NAMALWA (cell line): ENCODE data around the gene CRISPLD2.
"Not testable (repeated sequence)": the region's sequence is repeated elsewhere in the genome, so short reads cannot be mapped to it uniquely, and the experiment has no call there.

ENCODE experiments used
- DNase-seq: peaks from one replicate; pipeline ENCODE4 v3.0.0-alpha.2; 2015; ENCODE audit warnings: low spot score

The CRISPLD2 gene

DNA sequence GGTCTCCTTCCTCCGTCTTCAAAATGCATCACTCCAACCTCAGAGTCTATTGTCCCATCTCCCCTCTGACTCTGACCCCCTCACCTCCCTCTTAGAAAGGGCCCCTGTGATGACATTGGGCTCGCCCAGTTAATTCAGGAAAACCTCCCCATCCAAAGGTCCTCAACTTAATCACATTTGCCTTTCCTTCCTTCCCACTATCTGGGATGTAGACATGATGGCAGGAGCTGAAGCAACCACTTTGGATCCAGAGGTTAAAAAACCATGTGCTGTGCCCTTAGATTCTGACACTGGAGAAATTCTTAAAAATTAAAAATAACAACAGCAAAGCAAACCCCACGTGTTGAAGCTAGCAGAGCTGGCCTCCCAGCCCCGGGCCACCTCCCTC is 111.3 kb downstream of the CRISPLD2 start:
- no peak for DNase-seq

DNA sequence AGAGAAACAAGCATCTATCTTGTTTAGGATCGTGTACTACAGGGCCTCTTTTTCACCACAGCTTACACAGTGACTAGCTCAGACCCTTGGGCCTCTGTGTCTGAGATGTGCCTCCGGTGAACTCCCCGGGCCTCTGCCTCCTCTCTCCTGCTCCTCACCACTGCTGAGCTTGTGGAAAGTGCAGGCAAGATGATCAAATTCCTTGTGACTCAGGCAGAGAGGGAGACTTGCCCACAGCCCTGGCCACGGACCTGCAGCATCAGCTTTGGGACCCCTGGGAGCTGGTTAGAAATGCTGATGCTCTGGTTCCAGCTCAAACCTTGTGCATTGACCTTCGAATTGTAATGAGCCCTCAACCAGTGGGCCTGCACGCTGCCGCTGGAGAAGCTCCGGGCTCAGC is 111.7 kb downstream of the CRISPLD2 start:
- no peak for DNase-seq

DNA sequence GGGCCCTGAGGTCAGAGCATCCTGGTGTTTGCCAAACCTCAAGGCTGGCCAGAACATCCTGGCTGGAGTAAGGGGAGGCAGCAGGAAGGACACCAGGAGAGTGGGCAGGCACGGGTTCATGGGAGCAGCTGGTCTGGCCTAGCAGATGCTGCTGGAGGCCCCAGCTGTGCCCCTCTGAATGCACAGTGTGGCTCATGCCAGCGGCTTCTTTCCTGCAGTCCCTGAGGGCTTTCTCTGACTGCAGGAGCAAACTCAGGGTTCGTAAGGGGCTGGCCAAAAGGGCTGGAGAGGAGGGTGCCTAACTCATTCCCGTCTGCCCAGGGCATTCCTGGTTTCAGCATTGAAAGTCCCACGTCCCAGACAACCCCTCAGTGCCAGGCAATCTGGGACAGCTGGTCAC is 112.9 kb downstream of the CRISPLD2 start:
- DNase-seq = no peak

DNA sequence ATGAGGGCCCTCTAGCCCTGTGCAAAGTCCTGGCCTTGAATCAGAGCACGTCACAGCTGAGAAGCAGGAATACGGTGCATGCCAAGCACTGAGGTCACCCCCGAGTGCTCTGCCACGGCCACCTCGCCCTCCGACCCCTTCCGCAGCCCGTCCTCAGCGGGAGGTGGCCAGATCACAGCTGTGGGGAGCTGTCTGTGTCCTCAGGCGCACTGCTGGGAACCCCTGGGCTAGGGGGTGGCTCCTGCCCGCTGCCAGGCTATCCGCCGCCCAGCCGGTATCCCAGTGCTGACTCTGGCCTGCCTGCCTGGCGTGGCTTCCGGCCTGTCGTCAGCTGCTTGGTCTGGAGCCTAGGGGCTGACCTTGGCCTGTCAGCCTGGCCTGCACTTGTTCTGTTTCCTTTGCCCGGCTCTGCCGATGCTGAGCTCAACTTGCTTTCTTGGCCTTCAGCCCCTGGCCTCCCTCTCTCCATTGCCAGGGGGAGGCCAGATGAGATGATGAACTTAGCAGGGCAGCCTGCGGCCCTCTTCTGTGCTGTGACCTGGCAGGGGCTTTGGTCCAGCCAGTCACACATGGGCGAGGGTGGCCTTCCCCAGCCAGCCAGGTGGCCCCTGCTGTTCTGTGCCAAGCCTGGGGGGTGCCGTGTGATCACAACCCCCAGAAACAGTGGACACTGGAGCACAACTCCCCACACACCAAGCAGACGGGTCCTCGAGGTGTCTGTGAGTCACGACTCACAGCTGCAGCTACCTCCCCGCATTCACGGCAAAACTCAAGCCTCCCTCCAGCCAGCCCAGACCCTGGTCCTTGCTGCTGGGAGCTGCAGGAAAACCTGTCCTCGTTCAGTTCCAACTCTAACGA is 114.2 kb downstream of the CRISPLD2 start:
- no peak for DNase-seq

DNA sequence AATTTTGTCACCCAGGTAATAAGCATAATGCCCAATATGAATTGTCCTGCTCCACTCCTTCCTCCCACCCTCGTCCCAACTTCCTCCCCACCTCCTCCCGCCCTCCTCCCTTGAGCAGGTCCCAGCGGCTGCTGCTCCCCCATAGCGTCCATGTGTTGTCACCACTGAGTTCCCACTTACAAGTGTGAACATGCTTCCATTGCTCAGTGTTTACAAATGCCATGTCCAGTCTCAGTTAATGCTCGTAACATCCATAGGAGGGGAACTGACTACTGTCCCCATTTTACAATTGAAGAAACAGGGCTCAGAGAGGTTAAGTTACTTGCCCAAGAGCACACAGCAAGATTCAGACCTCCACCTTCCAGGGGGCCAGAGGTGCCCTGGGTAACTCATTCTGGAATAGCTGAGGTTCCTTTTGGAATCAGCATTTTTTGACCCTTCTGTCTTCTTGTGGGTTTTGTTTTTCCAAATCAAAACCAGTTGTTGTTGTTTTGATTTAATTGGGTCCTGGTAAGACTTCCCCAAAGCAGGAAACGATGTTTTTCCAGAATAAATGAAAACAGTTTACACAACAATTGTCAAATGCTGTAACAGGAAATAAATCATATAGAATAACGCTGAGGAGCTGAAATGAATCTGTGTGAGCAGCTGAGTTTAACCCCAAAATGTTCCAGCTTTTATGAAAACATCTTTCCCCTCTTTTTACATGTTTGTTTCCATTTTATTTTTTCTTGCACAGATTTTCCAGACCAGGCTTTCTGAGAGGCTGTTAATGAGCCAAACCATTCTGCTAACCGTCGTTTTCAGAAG is 117.6 kb downstream of the CRISPLD2 start:
- no peak for DNase-seq

DNA sequence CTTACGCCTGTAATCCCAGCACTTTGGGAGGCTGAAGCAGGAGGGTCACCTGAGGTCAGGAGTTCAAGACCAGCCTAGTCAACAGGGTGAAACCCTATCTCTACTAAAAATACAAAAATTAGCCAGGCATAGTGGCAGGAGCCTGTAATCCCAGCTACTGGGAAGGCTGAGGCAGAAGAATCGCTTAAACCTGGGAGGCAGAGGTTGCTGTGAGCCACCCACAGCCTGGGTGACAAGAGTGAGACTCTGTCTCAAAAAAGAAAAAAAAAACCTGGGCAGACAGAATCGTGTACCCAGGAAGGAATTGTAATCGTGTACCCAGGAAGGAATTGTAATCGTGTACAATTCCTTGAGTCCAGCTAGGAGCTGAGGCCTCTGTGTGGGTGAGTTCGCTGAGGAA is 118.8 kb downstream of the CRISPLD2 start:
- DNase-seq = not testable (repeated sequence)

DNA sequence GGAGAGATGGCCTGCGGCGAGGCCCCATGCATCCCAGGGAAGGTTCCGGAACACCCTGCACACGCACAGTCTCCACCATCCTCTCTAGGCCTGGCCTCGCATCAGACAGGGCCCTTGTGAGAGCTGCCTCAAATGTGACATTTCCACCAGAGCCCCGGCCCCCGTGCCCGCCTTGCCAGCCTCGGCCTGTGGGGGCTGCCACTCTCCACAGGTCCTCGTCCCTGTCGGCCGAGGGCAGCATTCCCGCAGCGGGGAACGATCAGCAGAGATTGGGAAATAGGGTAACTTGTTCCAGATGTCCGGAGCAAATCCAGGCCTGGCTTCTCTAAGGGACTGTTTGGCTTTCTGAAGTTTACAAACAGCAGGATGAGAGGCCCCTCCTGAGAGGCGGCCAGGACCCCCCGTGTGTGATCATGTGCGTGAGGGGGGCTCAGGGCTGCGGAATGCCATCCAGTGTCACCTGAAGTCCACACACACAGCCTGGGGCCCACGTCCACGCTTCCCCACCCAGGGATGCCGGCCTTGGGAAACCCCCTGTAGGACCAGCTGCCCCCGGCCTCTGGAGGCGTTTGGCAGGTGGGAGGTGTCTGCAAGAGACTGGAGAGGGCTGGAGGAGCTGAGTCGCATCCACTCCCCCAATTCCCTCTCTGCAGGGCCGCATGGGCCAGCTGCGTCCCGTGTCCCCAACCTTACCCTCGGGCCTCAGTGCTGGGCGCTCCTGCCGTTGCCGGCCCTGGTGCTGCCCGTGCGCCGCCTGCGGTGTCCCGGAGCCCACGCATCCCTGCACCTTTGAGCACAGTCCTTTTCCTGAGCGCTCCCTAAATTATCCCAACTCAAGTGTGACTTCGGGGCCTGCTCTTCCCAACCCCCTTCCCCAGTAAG is 121.1 kb downstream of the CRISPLD2 start:
- DNase-seq = no peak

DNA sequence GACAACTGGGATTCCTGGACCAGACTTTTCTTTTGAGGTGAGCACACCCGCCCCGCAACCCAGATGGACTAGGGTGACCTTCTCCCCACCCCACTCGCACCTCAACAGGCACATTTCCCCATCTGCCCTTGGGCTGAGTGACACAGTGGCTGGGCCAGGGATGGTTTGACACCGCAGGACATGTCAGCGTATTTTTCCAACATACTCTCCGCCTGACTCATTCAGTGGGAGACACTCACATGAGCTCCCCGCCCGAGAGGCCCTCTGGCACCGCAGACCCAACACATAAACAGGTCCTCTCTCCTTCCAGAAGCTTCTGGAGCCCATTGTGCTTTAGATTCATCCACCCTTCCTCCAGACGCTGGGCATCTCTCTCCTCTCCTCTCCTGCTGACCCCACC is 122.1 kb downstream of the CRISPLD2 start:
- DNase-seq = no peak

DNA sequence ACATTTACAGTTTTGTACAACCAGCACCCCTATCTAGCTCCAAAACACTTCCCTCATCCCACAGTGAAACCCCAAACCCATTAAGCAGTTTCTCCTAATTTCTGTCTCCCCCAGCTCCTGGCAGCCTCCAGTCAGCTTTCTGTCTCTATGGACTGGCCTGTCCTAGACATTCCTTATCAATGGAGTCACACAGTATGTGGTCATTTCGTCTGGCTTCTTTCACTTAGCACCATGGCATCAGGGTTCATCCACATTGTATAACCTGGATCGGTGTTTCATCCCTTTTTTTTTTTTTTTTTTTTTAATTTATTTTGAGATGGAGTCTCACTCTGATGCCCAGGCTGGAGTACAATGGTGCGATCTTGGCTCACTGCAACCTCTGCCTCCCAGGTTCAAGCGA is 123.0 kb downstream of the CRISPLD2 start:
- no peak for DNase-seq

DNA sequence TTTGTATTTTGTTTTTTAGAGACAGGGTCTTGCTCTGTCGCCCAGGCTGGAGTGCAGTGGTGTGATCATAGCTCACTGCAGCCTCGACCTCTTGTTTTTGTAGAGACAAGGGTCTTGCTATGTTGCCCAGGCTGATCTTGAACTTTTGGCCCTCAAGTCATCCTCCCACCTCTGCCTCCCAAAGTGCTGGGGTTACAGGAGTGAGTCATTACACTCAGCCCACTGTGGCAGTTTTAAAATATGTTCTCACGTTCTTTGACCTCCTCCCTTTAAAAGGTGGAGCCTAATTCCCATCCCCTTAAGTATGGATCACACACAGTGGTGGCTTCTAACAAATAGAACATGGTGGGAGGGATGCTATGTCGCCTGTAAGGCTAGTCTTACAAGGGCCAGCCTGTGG is 123.8 kb downstream of the CRISPLD2 start:
- no peak for DNase-seq

DNA sequence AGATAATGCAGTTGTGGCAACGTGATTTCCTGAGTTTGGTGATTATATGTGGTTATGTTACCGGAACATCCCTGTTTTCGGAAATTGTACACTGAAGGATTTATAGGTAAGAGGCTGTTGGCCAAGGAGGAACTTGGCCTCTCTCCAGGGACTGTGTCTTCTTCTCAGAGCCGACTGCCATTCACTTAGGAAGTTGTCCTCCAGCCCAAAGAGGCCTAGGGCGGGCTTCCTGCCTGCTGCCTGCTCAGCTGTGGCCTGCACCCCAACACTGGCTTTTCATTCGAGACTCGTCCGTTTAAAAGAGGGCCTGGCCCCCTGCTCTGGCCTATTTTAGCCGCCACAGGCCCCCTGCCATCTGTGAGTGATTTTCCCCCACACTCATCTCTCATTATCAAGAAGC is 127.2 kb downstream of the CRISPLD2 start:
- no peak for DNase-seq

DNA sequence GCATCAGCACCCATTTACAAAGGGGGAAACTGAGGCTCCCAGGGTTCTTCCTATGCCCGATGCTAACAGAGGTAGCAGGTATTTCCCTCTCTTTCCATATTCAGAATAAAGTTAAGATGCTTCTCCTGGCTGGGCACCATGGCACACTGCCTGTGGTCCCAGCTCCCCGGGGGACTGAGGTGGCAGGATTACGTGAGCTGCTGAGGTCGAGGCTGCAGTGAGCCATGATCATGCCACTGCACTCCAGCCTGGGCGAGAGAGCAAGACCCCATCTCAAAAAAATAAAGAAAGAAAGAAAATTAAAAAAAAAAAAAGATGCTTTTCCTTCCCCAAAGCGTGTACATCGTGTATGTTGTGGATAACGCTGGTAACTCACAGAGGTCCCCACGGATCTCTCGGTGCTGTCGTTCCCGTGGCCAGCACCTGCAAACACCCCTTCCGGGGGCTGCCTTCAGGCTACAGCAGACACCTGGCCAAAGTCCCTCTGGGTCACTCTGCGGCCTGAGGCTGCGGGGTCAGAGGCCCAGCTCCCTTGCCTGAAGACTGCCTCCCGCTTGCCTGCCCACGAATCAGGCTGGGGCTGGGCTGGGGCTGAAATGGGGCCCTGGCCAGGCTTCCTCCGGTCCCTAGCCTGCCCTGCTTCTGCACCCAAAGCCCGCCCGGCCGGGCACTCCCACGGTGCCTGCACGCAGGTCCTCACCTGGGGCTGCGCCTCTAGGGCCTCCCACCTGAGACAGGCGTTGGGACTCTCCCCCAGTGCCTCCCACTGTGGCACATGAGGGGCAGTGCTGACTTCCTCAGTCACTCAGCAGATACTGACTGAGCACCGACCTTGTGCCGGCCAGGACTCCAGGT is 128.4 kb downstream of the CRISPLD2 start:
- no peak for DNase-seq

DNA sequence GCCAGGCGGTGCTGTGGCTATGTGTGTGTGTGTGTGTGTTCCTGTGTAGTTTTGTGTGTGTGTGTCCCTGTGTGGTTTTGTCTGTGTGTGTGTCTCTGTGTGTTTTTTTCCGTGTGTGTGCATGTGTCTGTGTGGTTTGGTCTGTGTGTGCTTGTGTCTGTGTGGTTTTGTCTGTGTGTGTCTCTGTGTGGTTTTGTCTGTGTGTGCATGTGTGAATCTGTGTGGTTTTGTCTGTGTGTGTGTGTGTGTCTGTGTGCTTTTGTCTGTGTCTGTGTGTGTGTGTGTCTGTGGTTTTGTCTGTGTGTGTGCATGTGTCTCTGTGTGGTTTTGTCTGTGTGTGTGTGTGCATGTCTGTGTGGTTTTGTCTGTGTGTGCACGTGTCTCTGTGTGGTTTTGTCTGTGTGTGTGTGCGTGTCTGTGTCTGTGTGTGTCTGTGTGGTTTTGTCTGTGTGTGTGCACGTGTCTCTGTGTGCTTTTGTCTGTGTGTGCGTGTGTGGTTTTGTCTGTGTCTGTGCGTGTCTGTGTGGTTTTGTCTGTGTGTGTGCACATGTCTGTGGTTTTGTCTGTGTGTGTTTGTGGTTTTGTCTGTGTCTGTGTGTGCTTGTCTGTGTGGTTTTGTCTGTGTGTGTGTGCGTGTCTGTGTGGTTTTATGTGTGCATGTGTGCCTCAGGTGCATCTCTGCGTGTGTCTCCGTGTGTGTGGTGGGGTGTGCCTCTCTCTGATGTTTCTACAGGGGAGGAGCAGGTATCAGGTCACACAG is 129.2 kb downstream of the CRISPLD2 start:
- no peak for DNase-seq

DNA sequence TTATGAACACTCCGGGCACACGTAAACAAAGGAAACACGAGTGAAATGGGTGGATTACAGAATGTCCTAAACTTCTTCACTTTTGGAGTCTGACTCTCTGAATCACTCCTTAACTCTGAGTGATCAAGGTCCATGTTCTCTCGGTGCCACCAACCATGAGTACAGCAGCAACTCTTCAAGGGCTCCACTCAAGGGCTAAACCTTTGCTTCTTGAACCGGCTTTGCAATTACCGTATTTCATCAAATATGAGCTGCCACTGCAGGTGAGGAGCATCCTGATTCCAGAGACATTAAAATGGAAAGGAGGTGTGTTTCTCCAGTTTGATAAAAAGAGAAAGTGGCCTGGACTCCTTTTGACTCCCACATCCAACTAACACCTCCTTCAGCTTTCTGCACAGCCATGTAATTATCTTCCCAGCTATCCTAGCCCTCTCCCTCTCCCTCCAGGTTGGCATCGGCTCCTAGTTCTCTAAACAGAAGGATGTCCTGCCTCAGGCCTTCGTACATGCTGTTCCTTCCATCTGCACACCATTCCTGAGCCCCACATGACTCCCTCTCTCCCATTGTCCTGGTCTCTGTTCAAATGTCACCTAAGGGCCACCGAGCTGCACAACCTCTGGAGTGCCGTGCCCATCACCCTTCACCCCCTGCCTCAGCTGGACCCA is 130.1 kb downstream of the CRISPLD2 start:
- DNase-seq = no peak

DNA sequence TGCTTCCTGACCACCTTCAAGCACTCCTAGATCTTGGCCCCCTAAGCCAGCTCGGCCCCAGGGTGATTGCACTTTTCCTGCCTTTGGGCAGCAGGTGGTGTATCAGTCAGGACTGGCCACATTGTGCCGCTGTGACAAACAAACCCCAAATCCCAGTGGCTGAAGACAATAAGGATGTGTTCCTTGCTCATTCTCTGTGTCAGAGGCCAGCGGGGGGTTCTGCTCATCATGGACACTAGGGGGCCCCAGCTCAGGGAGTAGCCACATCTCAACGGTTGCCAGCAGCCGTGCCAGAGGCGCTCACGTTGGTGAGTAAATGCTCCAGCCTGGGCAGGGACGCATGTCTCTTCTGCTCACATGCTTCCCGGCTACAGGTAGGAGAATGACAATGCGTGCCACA is 131.1 kb downstream of the CRISPLD2 start:
- peak; percentile 57 for DNase-seq

DNA sequence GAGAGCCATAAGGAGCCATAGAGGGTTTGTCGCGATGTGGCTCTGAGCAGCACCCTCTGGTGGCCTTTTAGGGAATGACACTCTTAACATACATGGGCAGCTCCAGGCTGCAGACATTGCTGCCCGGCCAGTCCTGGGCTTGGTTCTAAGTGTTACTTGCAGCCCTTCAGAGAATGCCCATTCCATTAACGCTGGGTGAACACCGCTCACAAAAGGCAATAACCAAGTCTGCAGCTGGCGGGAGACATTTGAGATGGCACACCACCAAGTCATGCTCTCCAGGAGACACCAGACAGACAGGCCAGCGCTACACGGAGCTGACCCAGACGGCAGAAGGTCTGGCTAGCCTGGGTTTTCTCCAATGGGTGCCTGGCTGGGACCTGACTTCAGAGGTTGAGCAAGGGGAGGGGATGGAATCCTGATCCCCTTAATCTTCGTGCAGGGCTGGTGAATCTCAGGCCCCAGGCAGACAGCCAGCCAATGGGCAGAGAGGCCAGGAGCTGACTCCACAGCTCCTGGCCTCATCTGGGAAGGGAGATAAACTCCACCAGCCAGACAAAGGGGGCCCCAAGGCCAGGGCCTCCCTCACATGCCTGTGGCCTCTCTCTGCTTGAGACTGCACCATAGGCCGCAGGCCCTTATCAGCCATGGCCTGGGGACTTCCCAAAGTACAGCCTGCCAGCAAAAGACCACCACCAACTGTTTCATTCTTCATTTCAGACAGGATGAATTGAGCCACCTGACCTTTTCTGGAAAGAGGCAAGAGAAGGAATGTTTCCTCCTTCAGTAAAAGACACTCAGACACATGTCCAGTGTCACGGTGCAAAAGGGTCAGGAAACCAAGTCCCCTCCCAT is 132.8 kb downstream of the CRISPLD2 start:
- peak; percentile 87 for DNase-seq

DNA sequence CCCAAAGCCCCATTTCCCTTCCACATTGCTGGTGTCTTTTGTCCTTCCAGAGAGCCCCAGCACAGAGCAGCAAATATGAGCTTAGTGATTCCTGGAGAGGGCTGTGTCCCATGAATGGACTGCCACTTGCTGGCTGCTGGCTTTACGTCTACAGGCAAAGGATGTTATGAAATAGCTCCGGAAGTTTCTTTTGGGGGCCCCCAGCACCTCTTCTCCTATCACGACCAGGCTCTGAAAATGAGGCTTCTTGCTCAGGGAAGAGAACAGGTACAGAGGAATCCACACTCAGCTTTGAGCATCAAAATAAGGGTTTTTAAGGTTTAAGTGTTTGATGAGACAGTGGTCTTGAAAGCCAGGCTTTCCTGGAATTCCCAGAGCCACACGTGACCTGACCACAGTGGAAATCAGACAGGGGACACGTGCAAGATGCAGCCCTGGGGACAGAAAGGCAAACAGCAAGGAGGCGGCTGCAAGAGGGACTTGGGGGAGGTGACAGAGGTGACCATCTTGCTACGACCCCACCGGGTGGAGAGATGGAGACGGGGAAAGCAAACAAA is 133.5 kb downstream of the CRISPLD2 start:
- DNase-seq = no peak

DNA sequence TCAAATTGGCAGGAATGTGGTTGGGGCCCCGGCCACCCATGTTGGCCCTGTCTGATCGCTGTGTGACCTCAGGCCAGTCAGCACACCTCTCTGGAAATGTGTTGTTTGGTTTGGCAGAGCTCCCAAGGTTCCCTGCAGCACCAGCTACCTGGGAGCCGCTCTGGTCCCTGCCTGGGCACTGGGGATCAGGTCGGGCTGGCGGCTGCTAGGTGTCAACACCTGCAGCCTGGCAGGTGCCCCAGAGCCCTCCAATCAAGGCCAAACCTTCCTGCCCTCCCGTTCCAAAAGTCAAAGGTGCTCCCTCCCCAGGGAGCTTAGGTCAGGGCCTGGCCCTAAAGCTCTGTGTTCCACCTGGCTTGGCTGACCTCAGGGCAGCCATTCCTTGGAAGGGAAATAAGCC is 135.6 kb downstream of the CRISPLD2 start:
- DNase-seq = no peak

DNA sequence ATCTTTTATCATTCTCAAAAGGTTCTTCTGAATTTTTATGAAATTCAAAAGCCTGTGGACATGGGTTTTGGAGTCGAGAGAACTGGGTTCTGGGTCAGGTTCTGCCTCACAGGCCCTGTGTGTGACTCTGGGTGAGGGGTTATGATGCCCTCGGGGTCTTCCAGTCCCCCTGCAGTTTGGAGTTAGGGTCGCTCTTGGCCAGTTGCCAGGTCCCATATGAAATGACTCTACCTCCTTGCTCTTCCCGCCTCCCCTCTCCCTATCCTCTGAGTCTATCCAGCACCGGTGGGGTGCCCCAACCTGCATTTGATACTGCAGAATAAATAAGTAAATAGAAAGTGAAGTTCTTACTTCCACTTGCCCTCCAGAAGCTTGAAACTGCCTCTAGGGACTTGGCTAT is 137.4 kb downstream of the CRISPLD2 start:
- no peak for DNase-seq
